ENCODE data around the gene EIF2AK3.

DNA sequence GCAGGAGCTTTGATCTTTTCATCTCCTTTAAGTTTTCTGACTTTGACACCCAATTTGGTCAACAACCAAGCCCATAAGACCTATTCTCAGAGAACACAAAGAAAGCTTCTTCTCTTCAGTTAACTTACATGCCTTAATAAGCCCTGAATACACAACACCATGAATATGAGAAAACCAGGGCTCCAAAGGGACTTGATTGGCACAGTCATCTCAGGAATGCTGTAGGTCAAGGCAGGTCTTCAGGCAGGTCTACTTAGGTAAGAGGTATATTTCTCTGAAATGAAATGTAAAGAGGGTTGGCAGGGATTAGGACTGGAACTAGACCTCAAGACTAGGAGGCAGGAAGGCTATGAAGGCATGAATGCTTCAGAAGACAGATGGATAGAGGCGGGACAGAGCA lies 24.4 kb upstream of the EIF2AK3 start:
- TF ChIP-seq, protein P1, sequence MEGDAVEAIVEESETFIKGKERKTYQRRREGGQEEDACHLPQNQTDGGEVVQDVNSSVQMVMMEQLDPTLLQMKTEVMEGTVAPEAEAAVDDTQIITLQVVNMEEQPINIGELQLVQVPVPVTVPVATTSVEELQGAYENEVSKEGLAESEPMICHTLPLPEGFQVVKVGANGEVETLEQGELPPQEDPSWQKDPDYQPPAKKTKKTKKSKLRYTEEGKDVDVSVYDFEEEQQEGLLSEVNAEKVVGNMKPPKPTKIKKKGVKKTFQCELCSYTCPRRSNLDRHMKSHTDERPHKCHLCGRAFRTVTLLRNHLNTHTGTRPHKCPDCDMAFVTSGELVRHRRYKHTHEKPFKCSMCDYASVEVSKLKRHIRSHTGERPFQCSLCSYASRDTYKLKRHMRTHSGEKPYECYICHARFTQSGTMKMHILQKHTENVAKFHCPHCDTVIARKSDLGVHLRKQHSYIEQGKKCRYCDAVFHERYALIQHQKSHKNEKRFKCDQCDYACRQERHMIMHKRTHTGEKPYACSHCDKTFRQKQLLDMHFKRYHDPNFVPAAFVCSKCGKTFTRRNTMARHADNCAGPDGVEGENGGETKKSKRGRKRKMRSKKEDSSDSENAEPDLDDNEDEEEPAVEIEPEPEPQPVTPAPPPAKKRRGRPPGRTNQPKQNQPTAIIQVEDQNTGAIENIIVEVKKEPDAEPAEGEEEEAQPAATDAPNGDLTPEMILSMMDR (IDR thresholded peaks at IDR 0.05; ENCODE audit: poor library complexity), result no peak
- no peak for TF ChIP-seq EZH2phosphoT487 (IDR thresholded peaks at IDR 0.05; ENCODE audit: low read depth, severe bottlenecking, unreplicated experiment)
- no peak for TF ChIP-seq EZH2 (IDR thresholded peaks at IDR 0.05; ENCODE audit: borderline replicate concordance)
